ENCODE results near the gene LYRM9.

Gene LYRM9

DNA sequence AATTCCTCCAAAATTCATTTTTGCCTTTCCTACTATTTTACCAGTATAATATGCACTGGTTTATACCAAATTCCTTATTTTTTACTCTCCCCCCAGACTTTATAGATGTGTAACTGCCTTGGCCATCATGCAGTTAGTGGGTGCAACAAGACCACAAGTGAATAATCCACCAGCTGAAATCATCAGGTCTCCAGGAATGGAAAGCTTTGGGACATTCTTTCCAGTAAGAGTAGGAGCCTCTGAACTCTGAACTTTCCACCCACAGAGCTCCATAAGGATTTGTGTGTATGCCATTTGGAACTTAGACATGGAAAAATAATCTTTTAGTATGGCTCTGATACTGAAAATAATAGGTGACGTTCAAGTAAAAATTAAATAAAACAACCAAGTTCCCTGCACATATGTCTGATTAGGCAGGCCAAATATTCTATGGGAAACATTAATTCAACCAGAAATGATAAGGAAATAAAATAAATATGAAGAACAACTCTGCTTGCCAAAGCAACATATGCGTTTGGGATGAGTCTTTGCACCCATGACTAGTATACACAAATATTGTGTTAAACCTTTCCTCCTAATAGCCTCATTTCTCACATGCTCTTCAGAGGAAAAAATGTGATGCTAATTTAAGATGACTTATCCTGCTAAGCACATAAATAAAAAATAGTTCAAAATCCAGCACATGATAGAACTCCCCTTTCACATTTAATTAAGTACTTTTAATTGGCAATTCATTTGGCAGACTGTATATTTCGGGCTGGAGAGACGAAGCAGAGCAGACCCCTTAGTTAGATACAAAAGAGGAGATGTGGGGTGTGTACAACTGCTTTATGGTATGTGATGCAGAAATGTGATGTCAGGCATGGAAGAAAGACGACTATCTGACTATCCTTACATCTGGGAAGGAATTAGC is 11.6 kb upstream of the LYRM9 start:
- no peak overlapping the region for H2BK5ac ChIP-seq (ENCODE audit: low read depth, low read length, poor library complexity)
- H3K27ac ChIP-seq (ENCODE audit: low read depth, low read length), result no peak overlapping the region
- DNase-seq, result no peak
- no CpG with 5 or more reads among the region's 5 CpGs for WGBS (ENCODE audit: extremely low coverage, insufficient coverage, insufficient read length)
- H2BK12ac ChIP-seq (ENCODE audit: low read length), result no peak overlapping the region
- H4K8ac ChIP-seq (ENCODE audit: low read depth, low read length), result no peak overlapping the region
- no peak overlapping the region for H2AFZ ChIP-seq (ENCODE audit: insufficient read depth, low read length, poor library complexity)
- H3K27me3 ChIP-seq (ENCODE audit: insufficient read depth, low read length), result no peaks in the 10 kb centered on the region
- H3K4me3 ChIP-seq (ENCODE audit: low read depth, low read length), result no peak overlapping the region
- no peaks in the 10 kb centered on the region for H3K4me1 ChIP-seq (ENCODE audit: control insufficient read depth in 1 of 2, insufficient read depth in 2 of 2, low read length in 2 of 2)
- H3K4me2 ChIP-seq (ENCODE audit: low read length), result no peak overlapping the region
- H2BK120ac ChIP-seq (ENCODE audit: insufficient read depth, low read length, poor library complexity), result no peak overlapping the region
- no peak overlapping the region for H4K91ac ChIP-seq (ENCODE audit: low read depth, low read length)
- no peaks in the 10 kb centered on the region for H3K9me3 ChIP-seq (ENCODE audit: insufficient read depth, low read depth, low read length)
- H3K79me1 ChIP-seq (ENCODE audit: low read length), result no peaks in the 10 kb centered on the region
- H3K14ac ChIP-seq (ENCODE audit: low read length), result no peak overlapping the region
- H4K12ac ChIP-seq (ENCODE audit: low read depth, low read length), result no peak overlapping the region
- H3K79me2 ChIP-seq (ENCODE audit: control insufficient read depth, insufficient read depth, low read length, poor library complexity), result no peaks in the 10 kb centered on the region
- no peak overlapping the region for H3K4ac ChIP-seq (ENCODE audit: low read depth, low read length)
- H3K9ac ChIP-seq (ENCODE audit: low read length), result no peak overlapping the region
- H3K23ac ChIP-seq (ENCODE audit: low read length), result no peak overlapping the region
- no peak overlapping the region for H2AK5ac ChIP-seq (ENCODE audit: low read length)
- H3K36me3 ChIP-seq (ENCODE audit: control insufficient read depth in 1 of 2, insufficient read depth in 2 of 2, low read length in 2 of 2), result no peaks in the 10 kb centered on the region
- H3K18ac ChIP-seq (ENCODE audit: low read length), result no peak overlapping the region

DNA sequence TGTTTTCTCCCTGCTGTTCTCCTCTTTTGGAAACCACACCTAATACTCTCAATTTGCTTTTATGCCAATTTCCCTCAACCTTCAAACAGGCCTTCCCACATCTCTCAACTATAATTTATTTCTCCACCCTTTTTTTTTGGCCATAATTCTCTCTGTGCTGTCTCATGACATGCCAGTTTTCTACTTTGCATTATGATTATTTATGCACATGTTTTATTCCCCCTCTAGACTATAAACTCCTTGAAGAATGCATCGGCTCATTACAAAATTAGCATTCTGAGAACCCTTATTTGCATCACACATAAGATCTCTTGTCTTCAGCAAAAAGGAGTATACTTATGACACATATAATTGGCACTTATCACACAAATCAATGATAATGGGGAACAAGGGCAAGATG is 10.9 kb upstream of the LYRM9 start:
- no peak overlapping the region for H2AK5ac ChIP-seq (ENCODE audit: low read length)
- no peaks in the 10 kb centered on the region for H3K27me3 ChIP-seq (ENCODE audit: insufficient read depth, low read length)
- H3K9ac ChIP-seq (ENCODE audit: low read length), result no peak overlapping the region
- no peak overlapping the region for H3K27ac ChIP-seq (ENCODE audit: low read depth, low read length)
- H4K91ac ChIP-seq (ENCODE audit: low read depth, low read length), result no peak overlapping the region
- no peak overlapping the region for H2AFZ ChIP-seq (ENCODE audit: insufficient read depth, low read length, poor library complexity)
- no peaks in the 10 kb centered on the region for H3K9me3 ChIP-seq (ENCODE audit: insufficient read depth, low read depth, low read length)
- no peak for DNase-seq
- no CpG with 5 or more reads among the region's 1 CpG for WGBS (ENCODE audit: extremely low coverage, insufficient coverage, insufficient read length)
- H3K18ac ChIP-seq (ENCODE audit: low read length), result no peak overlapping the region
- H4K8ac ChIP-seq (ENCODE audit: low read depth, low read length), result no peak overlapping the region
- no peak overlapping the region for H2BK120ac ChIP-seq (ENCODE audit: insufficient read depth, low read length, poor library complexity)
- no peak overlapping the region for H2BK5ac ChIP-seq (ENCODE audit: low read depth, low read length, poor library complexity)
- no peak overlapping the region for H3K4ac ChIP-seq (ENCODE audit: low read depth, low read length)
- H3K14ac ChIP-seq (ENCODE audit: low read length), result no peak overlapping the region
- no peak overlapping the region for H3K4me2 ChIP-seq (ENCODE audit: low read length)
- H2BK12ac ChIP-seq (ENCODE audit: low read length), result no peak overlapping the region
- H3K79me2 ChIP-seq (ENCODE audit: control insufficient read depth, insufficient read depth, low read length, poor library complexity), result no peaks in the 10 kb centered on the region
- no peak overlapping the region for H4K12ac ChIP-seq (ENCODE audit: low read depth, low read length)
- H3K36me3 ChIP-seq (ENCODE audit: control insufficient read depth in 1 of 2, insufficient read depth in 2 of 2, low read length in 2 of 2), result no peaks in the 10 kb centered on the region
- no peak overlapping the region for H3K23ac ChIP-seq (ENCODE audit: low read length)
- H3K4me3 ChIP-seq (ENCODE audit: low read depth, low read length), result no peak overlapping the region
- H3K79me1 ChIP-seq (ENCODE audit: low read length), result no peaks in the 10 kb centered on the region
- no peaks in the 10 kb centered on the region for H3K4me1 ChIP-seq (ENCODE audit: control insufficient read depth in 1 of 2, insufficient read depth in 2 of 2, low read length in 2 of 2)

DNA sequence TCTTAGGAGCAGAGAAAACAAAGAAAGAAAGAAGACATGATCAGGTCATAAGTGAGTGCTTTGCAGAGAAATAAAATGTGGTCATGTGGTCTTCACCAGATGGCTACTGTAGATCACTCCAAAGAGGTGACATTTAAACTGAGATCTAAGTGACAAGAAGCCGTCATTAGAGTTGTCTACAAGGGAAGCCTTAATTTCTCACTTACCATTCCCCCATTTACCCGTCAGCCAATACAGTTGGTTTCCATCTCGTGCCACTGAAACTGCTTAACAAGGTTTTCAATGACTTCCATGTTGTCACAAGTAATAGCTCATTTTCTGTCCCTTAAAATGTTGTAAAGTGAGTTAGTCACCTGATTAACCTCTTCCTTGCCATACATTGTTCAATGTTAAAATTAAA is 6.4 kb upstream of the LYRM9 start:
- no peak for DNase-seq
- no peak overlapping the region for H2BK12ac ChIP-seq (ENCODE audit: low read length)
- H2BK5ac ChIP-seq (ENCODE audit: low read depth, low read length, poor library complexity), result no peak overlapping the region
- H3K27ac ChIP-seq (ENCODE audit: low read depth, low read length), result no peak overlapping the region
- H2AK5ac ChIP-seq (ENCODE audit: low read length), result no peak overlapping the region
- no peaks in the 10 kb centered on the region for H3K4me1 ChIP-seq (ENCODE audit: control insufficient read depth in 1 of 2, insufficient read depth in 2 of 2, low read length in 2 of 2)
- no peak overlapping the region for H4K91ac ChIP-seq (ENCODE audit: low read depth, low read length)
- no peak overlapping the region for H4K12ac ChIP-seq (ENCODE audit: low read depth, low read length)
- no peak overlapping the region for H3K4ac ChIP-seq (ENCODE audit: low read depth, low read length)
- H3K9ac ChIP-seq (ENCODE audit: low read length), result no peak overlapping the region
- H3K23ac ChIP-seq (ENCODE audit: low read length), result no peak overlapping the region
- WGBS (ENCODE audit: extremely low coverage, insufficient coverage, insufficient read length), result no CpG with 5 or more reads among the region's 3 CpGs
- no peak overlapping the region for H3K4me3 ChIP-seq (ENCODE audit: low read depth, low read length)
- no peaks in the 10 kb centered on the region for H3K9me3 ChIP-seq (ENCODE audit: insufficient read depth, low read depth, low read length)
- H3K4me2 ChIP-seq (ENCODE audit: low read length), result no peak overlapping the region
- no peaks in the 10 kb centered on the region for H3K79me2 ChIP-seq (ENCODE audit: control insufficient read depth, insufficient read depth, low read length, poor library complexity)
- no peak overlapping the region for H2AFZ ChIP-seq (ENCODE audit: insufficient read depth, low read length, poor library complexity)
- no peak overlapping the region for H2BK120ac ChIP-seq (ENCODE audit: insufficient read depth, low read length, poor library complexity)
- H4K8ac ChIP-seq (ENCODE audit: low read depth, low read length), result no peak overlapping the region
- H3K79me1 ChIP-seq (ENCODE audit: low read length), result no peaks in the 10 kb centered on the region
- H3K18ac ChIP-seq (ENCODE audit: low read length), result no peak overlapping the region
- no peaks in the 10 kb centered on the region for H3K36me3 ChIP-seq (ENCODE audit: control insufficient read depth in 1 of 2, insufficient read depth in 2 of 2, low read length in 2 of 2)
- H3K14ac ChIP-seq (ENCODE audit: low read length), result no peak overlapping the region
- H3K27me3 ChIP-seq (ENCODE audit: insufficient read depth, low read length), result no peaks in the 10 kb centered on the region

DNA sequence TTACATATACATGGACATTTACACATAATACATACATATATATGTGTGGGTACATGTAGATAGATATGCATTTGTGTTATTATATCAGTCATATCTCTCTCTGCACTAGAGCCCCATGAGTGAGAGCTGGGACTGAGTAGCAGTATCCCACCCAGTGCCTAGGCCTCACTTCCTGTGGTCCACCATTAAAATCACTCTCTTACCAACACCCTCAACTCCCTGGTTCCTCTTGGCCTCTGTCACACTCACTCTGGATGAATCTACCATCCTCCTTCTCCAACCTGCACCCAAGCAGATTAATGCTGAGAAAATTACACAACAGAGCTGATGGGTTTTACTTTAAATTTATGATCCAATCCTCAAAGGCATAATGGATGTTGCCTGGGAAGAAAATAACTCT is 4.9 kb upstream of the LYRM9 start:
- no peak overlapping the region for H4K8ac ChIP-seq (ENCODE audit: low read depth, low read length)
- no peaks in the 10 kb centered on the region for H3K79me2 ChIP-seq (ENCODE audit: control insufficient read depth, insufficient read depth, low read length, poor library complexity)
- H3K27me3 ChIP-seq (ENCODE audit: insufficient read depth, low read length), result no peaks in the 10 kb centered on the region
- no peak overlapping the region for H3K18ac ChIP-seq (ENCODE audit: low read length)
- no peak overlapping the region for H3K23ac ChIP-seq (ENCODE audit: low read length)
- H4K12ac ChIP-seq (ENCODE audit: low read depth, low read length), result no peak overlapping the region
- H3K4me1 ChIP-seq (ENCODE audit: control insufficient read depth in 1 of 2, insufficient read depth in 2 of 2, low read length in 2 of 2), result peaks cover 0 to 2% of the 10 kb centered on the region in 2 experiments
- H3K79me1 ChIP-seq (ENCODE audit: low read length), result peaks cover 2% of the 10 kb centered on the region
- H3K4ac ChIP-seq (ENCODE audit: low read depth, low read length), result no peak overlapping the region
- no peak for DNase-seq
- no peak overlapping the region for H2AK5ac ChIP-seq (ENCODE audit: low read length)
- H2BK12ac ChIP-seq (ENCODE audit: low read length), result no peak overlapping the region
- no peak overlapping the region for H2BK5ac ChIP-seq (ENCODE audit: low read depth, low read length, poor library complexity)
- no peak overlapping the region for H3K4me2 ChIP-seq (ENCODE audit: low read length)
- H2AFZ ChIP-seq (ENCODE audit: insufficient read depth, low read length, poor library complexity), result no peak overlapping the region
- H2BK120ac ChIP-seq (ENCODE audit: insufficient read depth, low read length, poor library complexity), result no peak overlapping the region
- H3K27ac ChIP-seq (ENCODE audit: low read depth, low read length), result no peak overlapping the region
- no peak overlapping the region for H3K4me3 ChIP-seq (ENCODE audit: low read depth, low read length)
- H3K9ac ChIP-seq (ENCODE audit: low read length), result no peak overlapping the region
- H4K91ac ChIP-seq (ENCODE audit: low read depth, low read length), result no peak overlapping the region
- H3K36me3 ChIP-seq (ENCODE audit: control insufficient read depth in 1 of 2, insufficient read depth in 2 of 2, low read length in 2 of 2), result no peaks in the 10 kb centered on the region
- H3K14ac ChIP-seq (ENCODE audit: low read length), result no peak overlapping the region
- no peaks in the 10 kb centered on the region for H3K9me3 ChIP-seq (ENCODE audit: insufficient read depth, low read depth, low read length)
